Fibroblast of lung (primary cell): Measurements from ENCODE around the gene IMPDH1. TPM values are rescaled to one million over a fixed set of nuclear protein-coding genes. Genes with fewer than 3 reads are reported as not detected.

Experiments
- DNase-seq, 2 donors: peaks; one replicate each; pipeline versions ENCODE4 v3.0.0 to v3.0.0-alpha.2; 2010; ENCODE audit warnings: low read depth in 2 of 2
- H2AFZ ChIP-seq: 2 replicates; pipeline ENCODE4 v1.5.1; 2012; ENCODE audit warnings: low read length, control low read depth, inconsistent platforms
- H3K27ac ChIP-seq: 2 replicates; pipeline ENCODE4 v1.5.1; 2011; ENCODE audit warnings: low read length, control low read depth; ENCODE audit not compliant: insufficient read depth
- H3K27me3 ChIP-seq: 2 replicates; pipeline ENCODE4 v1.5.1; 2011; ENCODE audit warnings: mild to moderate bottlenecking, low read length; ENCODE audit not compliant: control insufficient read depth, insufficient read depth
- H3K36me3 ChIP-seq: 2 replicates; pipeline ENCODE4 v1.5.1; 2011; ENCODE audit warnings: low read length; ENCODE audit not compliant: control insufficient read depth, insufficient read depth
- H3K4me1 ChIP-seq: 2 replicates; pipeline ENCODE4 v1.5.1; 2011; ENCODE audit warnings: low read length; ENCODE audit not compliant: control insufficient read depth, insufficient read depth; ENCODE audit errors: extremely low read depth
- H3K4me2 ChIP-seq: 2 replicates; pipeline ENCODE4 v1.5.1; 2011; ENCODE audit warnings: low read length, control low read depth; ENCODE audit not compliant: insufficient read depth; ENCODE audit errors: extremely low read depth
- H3K4me3 ChIP-seq, 4 experiments: fragments of 200-600 bp in 1 of 4; sonication (generic) in 1 of 4; replicated peaks in 1 of 4; 2 replicates each; pipeline ENCODE4 v1.5.1; 2011 to 2016; ENCODE audit warnings: low read length in 4 of 4, low read depth in 3 of 4, mild to moderate bottlenecking in 3 of 4, control low read depth in 2 of 4, inconsistent platforms in 1 of 4, mixed read lengths in 1 of 4; ENCODE audit not compliant: insufficient read depth in 1 of 4; ENCODE audit errors: control extremely low read depth in 1 of 4
- H3K79me2 ChIP-seq: 2 replicates; pipeline ENCODE4 v1.5.1; 2012; ENCODE audit warnings: mild to moderate bottlenecking, low read length, inconsistent platforms; ENCODE audit not compliant: control insufficient read depth, insufficient read depth
- H3K9ac ChIP-seq: 2 replicates; pipeline ENCODE4 v1.5.1; 2011; ENCODE audit warnings: mild to moderate bottlenecking, low read length, control low read depth; ENCODE audit not compliant: insufficient read depth
- H3K9me3 ChIP-seq: 2 replicates; pipeline ENCODE4 v1.5.1; 2012; ENCODE audit warnings: low read depth, low read length; ENCODE audit not compliant: control insufficient read depth, insufficient read depth
- H4K20me1 ChIP-seq: 2 replicates; pipeline ENCODE4 v1.5.1; 2011; ENCODE audit warnings: low read length; ENCODE audit not compliant: control insufficient read depth, insufficient read depth; ENCODE audit errors: extremely low read depth
- CTCF ChIP-seq, 2 donors: IDR thresholded peaks in 1 of 2; conservative IDR thresholded peaks in 1 of 2; 1 replicate in 1 of 2; 2 replicates in 1 of 2; pipeline ENCODE4 v1.5.1; 2011 to 2012; ENCODE audit warnings: low read length in 2 of 2, control low read depth in 1 of 2, inconsistent platforms in 1 of 2, low read depth in 1 of 2, mild to moderate bottlenecking in 1 of 2
- EZH2 ChIP-seq: IDR thresholded peaks from 2 replicates; pipeline ENCODE4 v1.5.1; 2012; ENCODE audit warnings: low read length, control low read depth, mild to moderate bottlenecking; ENCODE audit errors: missing control alignments
- polyA plus RNA-seq, 2 donors: library from polyadenylated mRNA; depleted of rRNA in 1 of 2; stranded (reverse) in 1 of 2; unstranded in 1 of 2; fragments of >200 nt; gene quantifications; 2 replicates each; pipeline ENCODE4 v1.2.1, GENCODE V29; 2011 to 2012; ENCODE audit warnings: missing spikeins in 1 of 2
- total RNA-seq: library from RNA; depleted of rRNA; stranded (reverse); fragments of >200 nt; gene quantifications from 2 replicates; pipeline ENCODE4 v1.2.1, GENCODE V29; 2014

Gene IMPDH1
- total and polyA plus RNA-seq, 2 donors (not counting 1 experiment from before 2014, with no cell fraction given), result 30.2 to 56.5 TPM

- H3K4me2 ChIP-seq, result no peak overlapping the region
- TF ChIP-seq CTCF (conservative IDR thresholded peaks at IDR 0.05 in 1 of 2, IDR thresholded peaks at IDR 0.05 in 1 of 2; ENCODE audit: low read depth in 1 of 2, low read length in 2 of 2), result no peak
- TF ChIP-seq EZH2, result peak; percentile 59
- H3K36me3 ChIP-seq, result no peaks in the 10 kb centered on the region
- no peaks in the 10 kb centered on the region for H4K20me1 ChIP-seq
- no peaks in the 10 kb centered on the region for H3K9me3 ChIP-seq
- peaks cover 53% of the 10 kb centered on the region for H3K27me3 ChIP-seq
- H3K4me3 ChIP-seq, result no peak overlapping the region
- no peaks in the 10 kb centered on the region for H3K79me2 ChIP-seq
- no peaks in the 10 kb centered on the region for H3K4me1 ChIP-seq
- no peak overlapping the region for H2AFZ ChIP-seq
- H3K9ac ChIP-seq, result no peak overlapping the region
- H3K27ac ChIP-seq, result no peak overlapping the region
- no peak for DNase-seq
Observed at GRCh38 chr7:128351296-128352152, 58.3 kb downstream of the IMPDH1 start.

GRCh38 chr7:128350708-128351295, 59.0 kb downstream of the IMPDH1 start:
- Histone ChIP-seq H3K27me3 (peaks cover 53% of the 10 kb centered on the region), H3K4me3 (no peak overlapping the region), H3K36me3 (no peaks in the 10 kb centered on the region), H2AFZ (no peak overlapping the region), H3K9me3 (no peaks in the 10 kb centered on the region), H3K4me1 (no peaks in the 10 kb centered on the region), H4K20me1 (no peaks in the 10 kb centered on the region), H3K27ac (no peak overlapping the region), H3K9ac (no peak overlapping the region), H3K79me2 (no peaks in the 10 kb centered on the region), H3K4me2 (no peak overlapping the region)
- TF ChIP-seq EZH2 (no peak), CTCF (conservative IDR thresholded peaks at IDR 0.05 in 1 of 2, IDR thresholded peaks at IDR 0.05 in 1 of 2; ENCODE audit: low read depth in 1 of 2, low read length in 2 of 2) (no peak)
- no peak for DNase-seq

- no peak for TF ChIP-seq EZH2
- TF ChIP-seq CTCF (conservative IDR thresholded peaks at IDR 0.05 in 1 of 2, IDR thresholded peaks at IDR 0.05 in 1 of 2; ENCODE audit: low read depth in 1 of 2, low read length in 2 of 2), result no peak
- Histone ChIP-seq H2AFZ (no peak overlapping the region), H3K79me2 (no peaks in the 10 kb centered on the region), H3K27me3 (peaks cover 52% of the 10 kb centered on the region), H3K36me3 (no peaks in the 10 kb centered on the region), H3K4me3 (no peak overlapping the region), H3K4me2 (no peak overlapping the region), H3K9ac (no peak overlapping the region), H3K4me1 (no peaks in the 10 kb centered on the region), H4K20me1 (no peaks in the 10 kb centered on the region), H3K27ac (no peak overlapping the region), H3K9me3 (no peaks in the 10 kb centered on the region)
- no peak for DNase-seq
Observed at GRCh38 chr7:128349466-128349825, 60.3 kb downstream of the IMPDH1 start.
